Uterus (tissue), 4 donors: ENCODE measurements around the gene IL15RA. TPM values are rescaled to one million over a fixed set of nuclear protein-coding genes. Genes with fewer than 3 reads are reported as not detected.

ENCODE experiments used
- DNase-seq, 2 donors: peaks; one replicate each; pipeline ENCODE4 v3.0.0-alpha.2; 2019 to 2020
- H3K27ac ChIP-seq, 2 donors: fragments of 200-600 bp; sonication (generic); 1 replicate in 1 of 2; 2 replicates in 1 of 2; pipeline ENCODE4 v1.5.1; 2016 to 2018
- H3K27me3 ChIP-seq, 2 donors: fragments of 200-600 bp; sonication (generic); one replicate each; pipeline ENCODE4 v1.5.1; 2018 to 2019; ENCODE audit warnings: control low read depth in 1 of 2
- H3K36me3 ChIP-seq, 2 donors: fragments of 200-600 bp; sonication (generic); one replicate each; pipeline ENCODE4 v1.5.1; 2019; ENCODE audit warnings: control low read depth in 1 of 2
- H3K4me1 ChIP-seq, 2 donors: fragments of 200-600 bp; sonication (generic); one replicate each; pipeline ENCODE4 v1.5.1; 2018 to 2019; ENCODE audit warnings: control low read depth in 1 of 2
- H3K4me3 ChIP-seq, 2 donors: fragments of 200-600 bp; sonication (generic); 1 replicate in 1 of 2; 2 replicates in 1 of 2; pipeline ENCODE4 v1.5.1; 2018 to 2019; ENCODE audit warnings: mild to moderate bottlenecking in 1 of 2
- H3K9me3 ChIP-seq, 2 donors: fragments of 200-600 bp; sonication (generic); one replicate each; pipeline ENCODE4 v1.5.1; 2019; ENCODE audit warnings: control low read depth in 1 of 2
- CTCF ChIP-seq, 4 experiments: fragments of 200-600 bp in 2 of 4; fragments of 450-650 bp in 2 of 4; sonication (generic) in 2 of 4; IDR thresholded peaks; one replicate each; pipeline ENCODE4 v1.5.1; 2016 to 2019; ENCODE audit warnings: antibody characterized with exemption in 4 of 4, mild to moderate bottlenecking in 2 of 4, moderate library complexity in 1 of 4
- POLR2A ChIP-seq, 2 donors: fragments of 450-650 bp; IDR thresholded peaks; one replicate each; pipeline ENCODE4 v1.6.1; 2016; ENCODE audit warnings: antibody characterized with exemption in 2 of 2, mild to moderate bottlenecking in 1 of 2, moderate library complexity in 1 of 2
- intact Hi-C: fragments of 100-400 bp; cut with DNase I; formaldehyde crosslinking; loops from one replicate; pipeline ENCODE4 v1.15.1; 2023; ENCODE audit warnings: low total_unique reads
- total RNA-seq, 4 donors: library from RNA; depleted of rRNA in 3 of 4; stranded (reverse); fragments of >200 nt in 3 of 4; gene quantifications; one replicate each; pipeline versions ENCODE4 v1.1.0 to v1.2.4, GENCODE V29; 2014 to 2023
- donor health status: DM: yes; HTN: yes; CAD: no.

The IL15RA gene
- total RNA-seq, 4 donors from 2014 or later: 1.6 to 42.5 (median 31.9) TPM

GRCh38 chr10:5919568-5919967 lies 57.8 kb downstream of the IL15RA start:
- TF ChIP-seq CTCF (IDR thresholded peaks at IDR 0.05): no peak
- no peak for TF ChIP-seq POLR2A (IDR thresholded peaks at IDR 0.05)
- Histone ChIP-seq H3K4me3 (no peak overlapping the region), H3K4me1 (no peaks in the 10 kb centered on the region), H3K36me3 (no peaks in the 10 kb centered on the region), H3K27ac (no peak overlapping the region), H3K9me3 (no peaks in the 10 kb centered on the region), H3K27me3 (no peaks in the 10 kb centered on the region)
- DNase-seq: no peak
- intact Hi-C loops: no loop called here

DNA sequence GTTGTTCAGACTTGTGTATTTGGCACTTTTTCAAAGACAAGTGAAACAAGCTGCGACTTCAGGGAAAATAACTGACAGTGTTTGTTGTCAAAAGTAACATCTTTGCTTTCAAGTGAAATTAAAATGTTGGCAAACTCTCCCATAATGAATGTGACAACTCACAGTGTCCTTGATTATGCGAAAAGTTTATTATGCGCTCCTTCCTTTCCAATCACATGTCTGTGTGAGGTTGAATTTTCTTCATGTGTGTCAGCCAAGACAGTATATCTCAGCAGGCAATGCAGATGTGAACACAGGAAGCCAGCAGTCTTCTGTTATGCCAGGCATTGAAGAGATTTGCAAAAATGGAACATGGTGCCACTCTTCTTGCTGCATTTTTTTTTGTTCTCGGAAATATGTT lies 58.6 kb downstream of the IL15RA start:
- no peaks in the 10 kb centered on the region for H3K27me3 ChIP-seq
- no peak overlapping the region for H3K4me3 ChIP-seq
- H3K4me1 ChIP-seq: no peaks in the 10 kb centered on the region
- no peak overlapping the region for H3K27ac ChIP-seq
- intact Hi-C loops: no loop called here
- no peak for DNase-seq
- no peaks in the 10 kb centered on the region for H3K36me3 ChIP-seq
- TF ChIP-seq CTCF (IDR thresholded peaks at IDR 0.05): no peak
- TF ChIP-seq POLR2A (IDR thresholded peaks at IDR 0.05): no peak
- H3K9me3 ChIP-seq: no peaks in the 10 kb centered on the region

DNA sequence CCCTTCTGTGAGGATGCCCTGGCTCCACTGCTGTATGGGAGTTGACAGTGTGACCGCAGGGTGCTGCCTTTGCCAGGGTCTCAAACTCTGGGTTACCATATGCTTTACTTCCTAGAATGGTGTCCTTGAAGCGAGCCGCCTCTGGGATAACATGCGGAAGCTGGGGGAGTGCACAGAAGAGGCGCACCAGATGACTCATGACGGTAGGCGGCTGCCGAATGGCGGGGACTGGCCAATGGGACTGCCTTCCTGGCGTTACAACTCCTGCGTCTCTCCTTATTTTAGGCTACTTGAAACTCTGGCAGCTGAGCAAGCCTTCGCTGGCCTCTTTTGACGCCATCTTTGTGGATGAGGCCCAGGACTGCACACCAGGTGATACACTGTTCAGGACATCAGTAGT lies 60.0 kb downstream of the IL15RA start:
- intact Hi-C loops: no loop called here
- H3K4me3 ChIP-seq: no peak overlapping the region
- no peak for DNase-seq
- H3K4me1 ChIP-seq: no peaks in the 10 kb centered on the region
- no peak overlapping the region for H3K27ac ChIP-seq
- no peaks in the 10 kb centered on the region for H3K9me3 ChIP-seq
- no peaks in the 10 kb centered on the region for H3K27me3 ChIP-seq
- no peaks in the 10 kb centered on the region for H3K36me3 ChIP-seq
- no peak for TF ChIP-seq CTCF (IDR thresholded peaks at IDR 0.05)
- no peak for TF ChIP-seq POLR2A (IDR thresholded peaks at IDR 0.05)

DNA sequence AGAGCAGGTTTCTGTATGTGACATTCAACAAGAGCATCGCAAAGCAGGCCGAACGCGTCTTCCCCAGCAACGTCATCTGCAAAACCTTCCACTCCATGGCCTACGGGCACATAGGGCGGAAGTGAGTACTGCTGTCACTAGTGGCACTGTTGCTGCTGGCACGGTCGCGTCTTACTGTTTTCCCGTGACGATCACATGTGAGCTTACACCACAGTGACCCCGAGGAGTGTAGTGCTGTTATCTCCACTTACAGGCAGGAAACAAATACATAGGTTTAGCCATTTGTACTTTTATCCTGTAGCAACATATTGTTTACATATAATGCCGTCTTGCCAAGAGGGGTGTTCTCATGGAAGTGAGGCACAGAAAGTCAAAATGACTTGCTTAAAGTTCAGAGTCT lies 61.9 kb downstream of the IL15RA start:
- intact Hi-C loops: no loop called here
- TF ChIP-seq CTCF (IDR thresholded peaks at IDR 0.05) (no peak), POLR2A (IDR thresholded peaks at IDR 0.05) (no peak)
- DNase-seq: no peak

GRCh38 chr10:5913736-5914135 lies 63.6 kb downstream of the IL15RA start:
- Histone ChIP-seq H3K4me1 (no peaks in the 10 kb centered on the region), H3K4me3 (no peak overlapping the region), H3K9me3 (no peaks in the 10 kb centered on the region), H3K36me3 (no peaks in the 10 kb centered on the region), H3K27ac (no peak overlapping the region), H3K27me3 (no peaks in the 10 kb centered on the region)
- intact Hi-C loops: no loop called here
- TF ChIP-seq POLR2A (IDR thresholded peaks at IDR 0.05) (no peak), CTCF (IDR thresholded peaks at IDR 0.05) (no peak)
- DNase-seq: no peak

More for the DNA sequence above, 61.9 kb downstream of the IL15RA start:
- H3K27ac ChIP-seq: no peak overlapping the region
- H3K4me3 ChIP-seq: no peak overlapping the region
- no peaks in the 10 kb centered on the region for H3K9me3 ChIP-seq
- no peaks in the 10 kb centered on the region for H3K27me3 ChIP-seq
- H3K4me1 ChIP-seq: no peaks in the 10 kb centered on the region
- H3K36me3 ChIP-seq: no peaks in the 10 kb centered on the region
